Testis (tissue), 3 donors: Measurements from ENCODE around the gene TNK2. TPM values are rescaled to one million over a fixed set of nuclear protein-coding genes. Genes with fewer than 3 reads are reported as not detected.
"Not testable (repeated sequence)": the region's sequence is repeated elsewhere in the genome, so short reads cannot be mapped to it uniquely, and the experiment has no call there.

Experiments used
- DNase-seq: peaks from one replicate; pipeline ENCODE4 v3.0.0-alpha.2; 2019
- H3K27ac ChIP-seq, 2 donors: fragments of 200-600 bp; sonication (generic); one replicate each; pipeline ENCODE4 v1.5.1; 2019
- H3K27me3 ChIP-seq: fragments of 200-600 bp; sonication (generic); one replicate; pipeline ENCODE4 v1.5.1; 2019
- H3K36me3 ChIP-seq: fragments of 200-600 bp; sonication (generic); one replicate; pipeline ENCODE4 v1.5.1; 2017; ENCODE audit warnings: low read depth; ENCODE audit errors: missing control alignments
- H3K4me1 ChIP-seq: fragments of 200-600 bp; sonication (generic); one replicate; pipeline ENCODE4 v1.5.1; 2019
- H3K4me3 ChIP-seq, 2 donors: fragments of 200-600 bp; sonication (generic); one replicate each; pipeline ENCODE4 v1.5.1; 2017 to 2019
- H3K9me3 ChIP-seq: fragments of 200-600 bp; sonication (generic); one replicate; pipeline ENCODE4 v1.5.1; 2017
- POLR2A ChIP-seq: fragments of 450-650 bp; IDR thresholded peaks from one replicate; pipeline ENCODE4 v1.6.1; 2017; ENCODE audit warnings: antibody characterized with exemption, mild to moderate bottlenecking, moderate library complexity
- WGBS, 2 donors: methylation state at CpG; one replicate each; pipeline ENCODE4 v1.1.5; 2018; 5-methylcytosine and 5-hydroxymethylcytosine counted together
- intact Hi-C: fragments of 100-400 bp; cut with DNase I; formaldehyde crosslinking; loops from one replicate; pipeline ENCODE4 v1.15.1; 2023; ENCODE audit warnings: low total_unique reads
- polyA plus RNA-seq: library from polyadenylated mRNA; stranded (reverse); fragments of 350-450 nt; fragmentation: Illumina TruSeq; extraction: RNeasy Lipid Tissue Mini Kit (QIAGEN cat#74804); gene quantifications from one replicate; pipeline ENCODE4 v1.2.3, GENCODE V29; 2014; ENCODE audit warnings: low read depth, low replicate concordance; ENCODE audit not compliant: insufficient read depth
- total RNA-seq, 2 donors: library from RNA; depleted of rRNA; stranded (reverse); fragments of >200 nt; gene quantifications; one replicate each; pipeline ENCODE4 v1.2.3, GENCODE V29; 2016
- TF ChIP-seq, protein P1 (sequence below), 3 experiments: fragments of 450-650 bp in 2 of 3; fragments of 200-600 bp in 1 of 3; sonication (generic) in 1 of 3; IDR thresholded peaks; one replicate each; pipeline ENCODE4 v1.5.1; 2016 to 2019; ENCODE audit warnings: antibody characterized with exemption in 3 of 3, mild to moderate bottlenecking in 2 of 3, moderate library complexity in 1 of 3

Gene TNK2
- total and polyA plus RNA-seq, 3 donors from 2014 or later, result 43.9 to 71.6 (median 71.4) TPM

DNA sequence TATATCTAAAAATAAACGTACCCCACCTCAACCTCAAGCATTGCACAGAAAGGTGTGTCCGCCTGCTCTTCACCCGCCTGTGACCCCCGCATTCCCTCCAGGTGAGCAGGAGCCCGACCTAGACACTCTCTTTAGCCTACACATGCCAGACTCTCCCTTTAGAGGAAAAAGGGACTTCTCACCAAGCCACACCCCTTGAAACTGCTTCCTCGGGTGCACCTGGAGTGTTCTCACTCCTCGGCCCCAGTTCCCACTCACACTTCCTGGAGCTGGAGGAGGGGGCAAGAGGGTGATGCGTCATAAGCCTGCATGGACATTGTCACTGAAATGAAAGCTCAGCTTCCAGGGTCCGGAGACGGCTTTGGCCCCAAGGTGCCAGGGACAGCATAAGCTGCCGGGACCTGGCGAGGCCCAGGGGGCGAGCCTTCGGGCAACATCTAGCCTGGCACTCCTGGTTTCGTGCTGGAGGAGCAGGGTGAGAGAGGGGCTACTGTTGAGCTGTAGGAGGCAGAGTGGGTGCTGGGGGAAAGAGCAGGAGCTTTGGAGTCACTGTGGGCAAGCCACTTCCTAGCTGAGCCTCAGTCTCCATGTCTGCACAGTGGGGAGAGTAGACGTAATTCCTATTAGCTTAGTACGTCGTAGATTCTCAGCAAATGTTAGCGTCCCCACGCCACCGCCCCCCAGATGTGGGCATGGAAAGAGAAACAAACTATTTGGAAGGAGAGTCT is 86.8 kb downstream of the TNK2 start:
- Histone ChIP-seq H3K36me3 (no peaks in the 10 kb centered on the region), H3K4me1 (no peaks in the 10 kb centered on the region), H3K27me3 (no peaks in the 10 kb centered on the region), H3K4me3 (no peak overlapping the region), H3K9me3 (no peaks in the 10 kb centered on the region), H3K27ac (no peak overlapping the region)
- TF ChIP-seq, protein P1, sequence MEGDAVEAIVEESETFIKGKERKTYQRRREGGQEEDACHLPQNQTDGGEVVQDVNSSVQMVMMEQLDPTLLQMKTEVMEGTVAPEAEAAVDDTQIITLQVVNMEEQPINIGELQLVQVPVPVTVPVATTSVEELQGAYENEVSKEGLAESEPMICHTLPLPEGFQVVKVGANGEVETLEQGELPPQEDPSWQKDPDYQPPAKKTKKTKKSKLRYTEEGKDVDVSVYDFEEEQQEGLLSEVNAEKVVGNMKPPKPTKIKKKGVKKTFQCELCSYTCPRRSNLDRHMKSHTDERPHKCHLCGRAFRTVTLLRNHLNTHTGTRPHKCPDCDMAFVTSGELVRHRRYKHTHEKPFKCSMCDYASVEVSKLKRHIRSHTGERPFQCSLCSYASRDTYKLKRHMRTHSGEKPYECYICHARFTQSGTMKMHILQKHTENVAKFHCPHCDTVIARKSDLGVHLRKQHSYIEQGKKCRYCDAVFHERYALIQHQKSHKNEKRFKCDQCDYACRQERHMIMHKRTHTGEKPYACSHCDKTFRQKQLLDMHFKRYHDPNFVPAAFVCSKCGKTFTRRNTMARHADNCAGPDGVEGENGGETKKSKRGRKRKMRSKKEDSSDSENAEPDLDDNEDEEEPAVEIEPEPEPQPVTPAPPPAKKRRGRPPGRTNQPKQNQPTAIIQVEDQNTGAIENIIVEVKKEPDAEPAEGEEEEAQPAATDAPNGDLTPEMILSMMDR (IDR thresholded peaks at IDR 0.05), result no peak
- no peak for TF ChIP-seq POLR2A
- no peak for DNase-seq
- intact Hi-C loops, result no loop called here
- 88 to 93% methylated on average over 17 to 21 of the region's 21 CpGs for WGBS, 2 donors

DNA sequence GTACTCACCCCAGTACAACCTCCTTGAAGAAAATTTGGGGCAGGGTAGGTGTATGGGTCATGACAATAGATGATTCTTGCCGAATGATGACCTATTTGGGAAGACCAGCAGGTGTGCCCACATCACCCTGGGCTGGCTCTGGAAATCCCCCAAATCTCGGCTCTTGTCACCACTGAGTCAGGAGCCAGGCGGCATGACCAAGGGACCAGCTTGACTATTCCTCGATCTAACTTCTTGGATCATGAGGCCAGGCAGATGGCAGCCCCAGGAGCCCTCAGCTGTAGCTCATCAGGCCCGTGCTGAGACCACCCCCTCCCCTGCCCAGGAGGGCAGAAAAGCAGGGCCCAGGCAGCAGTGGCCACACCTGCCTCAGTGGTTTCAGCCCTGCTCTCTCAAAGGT is 87.5 kb downstream of the TNK2 start:
- H3K9me3 ChIP-seq, result no peaks in the 10 kb centered on the region
- 87 to 89% methylated on average over 5 of the region's 5 CpGs for WGBS, 2 donors
- no peaks in the 10 kb centered on the region for H3K36me3 ChIP-seq
- H3K4me1 ChIP-seq, result no peaks in the 10 kb centered on the region
- intact Hi-C loops, result no loop called here
- no peaks in the 10 kb centered on the region for H3K27me3 ChIP-seq
- DNase-seq, result no peak
- no peak overlapping the region for H3K27ac ChIP-seq
- no peak overlapping the region for H3K4me3 ChIP-seq
- TF ChIP-seq POLR2A, result no peak
- TF ChIP-seq, protein P1 (IDR thresholded peaks at IDR 0.05), result no peak

DNA sequence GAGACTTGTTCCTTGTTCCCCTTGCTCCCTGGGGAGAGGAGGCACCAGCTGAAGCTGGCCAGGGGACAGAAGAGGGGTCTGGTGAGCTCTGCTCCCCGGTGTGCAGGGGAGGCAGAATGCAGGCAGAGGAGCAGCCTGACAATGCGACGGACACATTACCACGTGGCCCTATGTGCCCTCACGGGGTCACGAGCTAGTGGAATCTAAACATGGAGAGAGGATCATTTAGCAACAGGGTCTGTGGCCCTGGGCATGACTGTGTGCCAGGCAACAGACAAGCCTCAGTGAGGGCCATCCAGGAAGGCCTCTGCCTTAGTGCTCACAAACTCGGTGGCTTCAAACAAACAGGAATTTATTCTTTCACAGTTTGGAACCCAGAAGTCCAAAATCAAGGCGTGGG is 88.2 kb downstream of the TNK2 start:
- Histone ChIP-seq H3K4me1 (no peaks in the 10 kb centered on the region), H3K36me3 (no peaks in the 10 kb centered on the region), H3K4me3 (no peak overlapping the region), H3K27ac (no peak overlapping the region), H3K9me3 (no peaks in the 10 kb centered on the region), H3K27me3 (no peaks in the 10 kb centered on the region)
- WGBS, 2 donors, result 83 to 94% methylated on average over 5 to 8 of the region's 8 CpGs
- DNase-seq, result no peak
- TF ChIP-seq, protein P1 (IDR thresholded peaks at IDR 0.05), result no peak
- TF ChIP-seq POLR2A, result no peak
- intact Hi-C loops, result no loop called here

DNA sequence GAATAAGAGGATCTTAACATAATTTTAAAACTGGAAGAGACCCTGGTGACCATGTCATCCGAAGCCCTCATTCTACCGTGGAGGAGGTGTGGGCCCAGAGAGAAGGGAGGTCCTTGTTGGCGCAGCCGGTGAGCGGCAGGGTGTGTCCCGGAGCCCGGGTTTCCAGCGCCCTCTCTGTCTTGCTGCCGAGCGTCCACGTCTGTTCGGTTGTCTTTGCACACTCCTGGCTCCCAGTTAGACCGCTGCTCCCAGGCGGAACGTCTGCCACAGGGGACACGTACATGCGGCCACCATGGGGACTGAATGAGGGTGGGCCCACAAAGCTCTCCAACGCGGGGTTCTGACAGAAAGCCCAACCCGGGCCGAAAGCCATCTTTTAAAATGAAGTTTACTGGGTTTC is 90.0 kb downstream of the TNK2 start:
- Histone ChIP-seq H3K36me3 (no peaks in the 10 kb centered on the region), H3K4me3 (no peak overlapping the region), H3K27ac (no peak overlapping the region), H3K4me1 (no peaks in the 10 kb centered on the region), H3K27me3 (no peaks in the 10 kb centered on the region), H3K9me3 (no peaks in the 10 kb centered on the region)
- WGBS, 2 donors, result 92 to 94% methylated on average over 21 of the region's 21 CpGs
- TF ChIP-seq POLR2A, result no peak
- TF ChIP-seq, protein P1 (IDR thresholded peaks at IDR 0.05), result no peak
- DNase-seq, result no peak
- intact Hi-C loops, result no loop called here

DNA sequence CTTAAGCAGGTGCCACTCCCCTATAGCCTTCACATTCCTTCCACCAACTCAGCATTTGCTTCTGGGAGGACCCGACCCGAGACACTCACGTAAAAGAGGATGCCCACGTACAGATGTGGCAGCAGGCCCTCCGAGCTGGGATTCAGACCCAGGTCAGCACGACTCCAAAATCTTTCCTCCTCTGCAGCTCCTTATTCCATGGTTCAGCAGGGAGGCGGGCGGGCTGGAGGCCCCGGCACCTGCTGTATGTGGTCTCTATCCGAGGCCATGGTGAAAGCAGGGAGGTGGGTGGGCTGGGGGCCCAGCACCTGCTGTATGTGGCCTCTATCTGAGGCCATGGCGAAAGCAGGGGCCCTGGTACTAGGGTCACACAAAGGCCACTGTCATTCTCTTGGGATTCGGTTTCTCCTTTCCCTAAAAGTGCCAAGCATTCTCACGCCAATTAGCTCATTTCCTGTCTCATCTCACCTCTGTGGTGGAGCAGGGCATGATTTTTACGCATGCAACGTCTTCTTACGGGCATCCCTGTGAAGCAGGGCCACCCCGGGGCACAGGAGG is 90.7 kb downstream of the TNK2 start:
- intact Hi-C loops, result no loop called here
- no peaks in the 10 kb centered on the region for H3K27me3 ChIP-seq
- no peaks in the 10 kb centered on the region for H3K9me3 ChIP-seq
- no peaks in the 10 kb centered on the region for H3K4me1 ChIP-seq
- DNase-seq, result no peak
- no peak for TF ChIP-seq POLR2A
- H3K4me3 ChIP-seq, result no peak overlapping the region
- 93 to 94% methylated on average over 17 of the region's 17 CpGs for WGBS, 2 donors
- no peak overlapping the region for H3K27ac ChIP-seq
- no peaks in the 10 kb centered on the region for H3K36me3 ChIP-seq

DNA sequence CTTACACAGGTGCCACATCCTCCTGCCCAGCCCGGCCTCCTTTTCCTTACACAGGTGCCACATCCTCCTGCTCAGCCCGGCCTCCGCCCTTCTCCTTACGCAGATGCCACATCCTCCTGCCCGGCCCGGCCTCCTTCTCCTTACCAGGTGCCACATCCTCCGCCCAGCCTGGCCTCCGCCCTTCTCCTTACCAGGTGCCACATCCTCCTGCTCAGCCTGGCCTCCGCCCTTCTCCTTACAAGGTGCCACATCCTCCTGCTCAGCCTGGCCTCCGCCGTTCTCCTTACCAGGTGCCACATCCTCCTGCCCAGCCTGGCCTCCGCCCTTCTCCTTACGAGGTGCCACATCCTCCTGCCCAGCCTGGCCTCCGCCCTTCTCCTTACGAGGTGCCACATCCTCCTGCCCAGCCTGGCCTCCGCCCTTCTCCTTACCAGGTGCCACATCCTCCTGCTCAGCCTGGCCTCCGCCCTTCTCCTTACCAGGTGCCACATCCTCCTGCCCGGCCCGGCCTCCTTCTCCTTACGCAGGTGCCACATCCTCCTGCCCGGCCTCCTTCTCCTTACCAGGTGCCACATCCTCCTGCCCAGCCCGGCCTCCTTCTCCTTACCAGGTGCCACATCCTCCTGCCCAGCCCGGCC is 92.0 kb downstream of the TNK2 start:
- H3K27me3 ChIP-seq, H3K4me1 ChIP-seq, H3K27ac ChIP-seq, H3K36me3 ChIP-seq, H3K4me3 ChIP-seq, H3K9me3 ChIP-seq, DNase-seq, intact Hi-C loops: not testable (repeated sequence)
- 92 to 94% methylated on average over 22 to 23 of the region's 23 CpGs for WGBS, 2 donors
